ENCODE measurements around the gene TSPAN9.

TSPAN9 gene

GRCh38 chr12:3205742-3206519 is 128.8 kb downstream of the TSPAN9 start:
- no peak for DNase-seq (ENCODE audit: low spot score)

GRCh38 chr12:3206536-3207072 is 129.4 kb downstream of the TSPAN9 start:
- no peak for DNase-seq (ENCODE audit: low spot score)

GRCh38 chr12:3207175-3207574 is 130.0 kb downstream of the TSPAN9 start:
- no peak for DNase-seq (ENCODE audit: low spot score)

- DNase-seq (ENCODE audit: low spot score) = no peak
Observed at GRCh38 chr12:3207858-3208257, 130.7 kb downstream of the TSPAN9 start.

GRCh38 chr12:3213188-3213587 is 136.0 kb downstream of the TSPAN9 start:
- DNase-seq (ENCODE audit: low spot score) = no peak

- no peak for DNase-seq (ENCODE audit: low spot score)
Observed at GRCh38 chr12:3213768-3214167, 136.6 kb downstream of the TSPAN9 start.

- DNase-seq (ENCODE audit: low spot score) = peak; percentile 85
Observed at GRCh38 chr12:3214526-3215365, 137.6 kb downstream of the TSPAN9 start.

- no peak for DNase-seq (ENCODE audit: low spot score)
Observed at GRCh38 chr12:3215410-3215975, 138.3 kb downstream of the TSPAN9 start.

- DNase-seq (ENCODE audit: low spot score) = no peak
Observed at GRCh38 chr12:3216097-3216496, 138.9 kb downstream of the TSPAN9 start.

GRCh38 chr12:3216726-3217682 is 139.8 kb downstream of the TSPAN9 start:
- DNase-seq (ENCODE audit: low spot score) = no peak

- no peak for DNase-seq (ENCODE audit: low spot score)
Observed at GRCh38 chr12:3217683-3218079, 140.5 kb downstream of the TSPAN9 start.

- no peak for DNase-seq (ENCODE audit: low spot score)
Observed at GRCh38 chr12:3218228-3219171, 141.3 kb downstream of the TSPAN9 start.

GRCh38 chr12:3219233-3219632 is 142.1 kb downstream of the TSPAN9 start:
- no peak for DNase-seq (ENCODE audit: low spot score)

- DNase-seq (ENCODE audit: low spot score) = no peak
Observed at GRCh38 chr12:3220382-3221321, 143.5 kb downstream of the TSPAN9 start.

- no peak for DNase-seq (ENCODE audit: low spot score)
Observed at GRCh38 chr12:3222306-3222705, 145.1 kb downstream of the TSPAN9 start.

GRCh38 chr12:3222979-3223378 is 145.8 kb downstream of the TSPAN9 start:
- no peak for DNase-seq (ENCODE audit: low spot score)

GRCh38 chr12:3223601-3224529 is 146.7 kb downstream of the TSPAN9 start:
- DNase-seq (ENCODE audit: low spot score) = no peak

- DNase-seq (ENCODE audit: low spot score) = no peak
Observed at GRCh38 chr12:3224530-3224903, 147.3 kb downstream of the TSPAN9 start.
